GM13977 (cell line): ENCODE results near the gene SHQ1.

Experiments
- DNase-seq: peaks from one replicate; pipeline ENCODE4 v3.0.0; 2012; ENCODE audit warnings: low spot score
- in situ Hi-C: fragments of 300-500 bp; cut with MboI; formaldehyde crosslinking; loops from one replicate; pipeline ENCODE4 v1.12.0; 2022; ENCODE audit warnings: low sequenced_read_pairs, low pct_unique_long_range_greater_than_20kb, mixed read lengths, inconsistent platforms; ENCODE audit not compliant: unreplicated experiment
- TF ChIP-seq, protein P1 (sequence below): IDR thresholded peaks from 2 replicates; pipeline ENCODE4 v1.5.1; 2012; ENCODE audit warnings: mild to moderate bottlenecking, control low read depth; ENCODE audit not compliant: insufficient read depth; ENCODE audit errors: extremely low read depth, missing control alignments

The SHQ1 gene

DNA sequence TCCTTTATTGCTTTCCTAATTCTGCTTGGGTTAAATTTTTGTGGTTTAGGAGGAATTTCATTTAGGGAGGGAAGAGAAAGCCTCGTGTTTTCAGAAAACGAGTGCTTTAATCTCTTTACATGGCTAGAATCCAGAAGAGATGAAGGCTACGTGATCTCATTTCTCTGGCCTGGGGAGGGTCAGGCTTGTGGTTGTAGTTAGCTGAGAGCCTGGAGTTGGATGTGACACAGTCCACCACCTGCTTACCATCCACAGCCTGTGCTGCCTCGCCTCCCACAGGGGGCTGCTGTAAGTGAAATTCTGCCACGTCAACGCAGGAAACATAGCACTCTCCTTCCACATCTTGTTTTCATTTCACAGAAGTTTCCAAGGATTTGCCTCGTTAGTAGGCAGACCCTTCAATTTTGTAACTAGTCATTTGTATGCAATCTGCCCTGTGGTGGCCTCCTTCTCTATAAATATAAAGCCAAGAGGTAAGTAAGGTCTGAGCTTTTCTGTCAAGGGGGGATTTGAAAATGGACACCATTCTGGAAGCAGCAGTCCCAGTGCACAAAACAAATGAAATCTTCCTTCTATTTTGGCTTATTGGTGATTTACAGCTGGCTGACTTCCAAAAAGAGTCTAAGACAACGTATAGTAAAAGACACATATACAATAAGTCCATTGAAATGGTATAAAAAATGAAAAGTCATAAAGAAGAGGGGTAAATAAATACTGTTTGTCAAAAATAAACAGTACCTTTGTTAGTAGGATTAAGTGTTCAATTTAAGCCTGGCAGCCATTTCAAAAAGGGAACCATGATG is 43.0 kb upstream of the SHQ1 start:
- in situ Hi-C loops: no loop called here
- no peak for DNase-seq
- TF ChIP-seq, protein P1, sequence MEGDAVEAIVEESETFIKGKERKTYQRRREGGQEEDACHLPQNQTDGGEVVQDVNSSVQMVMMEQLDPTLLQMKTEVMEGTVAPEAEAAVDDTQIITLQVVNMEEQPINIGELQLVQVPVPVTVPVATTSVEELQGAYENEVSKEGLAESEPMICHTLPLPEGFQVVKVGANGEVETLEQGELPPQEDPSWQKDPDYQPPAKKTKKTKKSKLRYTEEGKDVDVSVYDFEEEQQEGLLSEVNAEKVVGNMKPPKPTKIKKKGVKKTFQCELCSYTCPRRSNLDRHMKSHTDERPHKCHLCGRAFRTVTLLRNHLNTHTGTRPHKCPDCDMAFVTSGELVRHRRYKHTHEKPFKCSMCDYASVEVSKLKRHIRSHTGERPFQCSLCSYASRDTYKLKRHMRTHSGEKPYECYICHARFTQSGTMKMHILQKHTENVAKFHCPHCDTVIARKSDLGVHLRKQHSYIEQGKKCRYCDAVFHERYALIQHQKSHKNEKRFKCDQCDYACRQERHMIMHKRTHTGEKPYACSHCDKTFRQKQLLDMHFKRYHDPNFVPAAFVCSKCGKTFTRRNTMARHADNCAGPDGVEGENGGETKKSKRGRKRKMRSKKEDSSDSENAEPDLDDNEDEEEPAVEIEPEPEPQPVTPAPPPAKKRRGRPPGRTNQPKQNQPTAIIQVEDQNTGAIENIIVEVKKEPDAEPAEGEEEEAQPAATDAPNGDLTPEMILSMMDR: no peak

DNA sequence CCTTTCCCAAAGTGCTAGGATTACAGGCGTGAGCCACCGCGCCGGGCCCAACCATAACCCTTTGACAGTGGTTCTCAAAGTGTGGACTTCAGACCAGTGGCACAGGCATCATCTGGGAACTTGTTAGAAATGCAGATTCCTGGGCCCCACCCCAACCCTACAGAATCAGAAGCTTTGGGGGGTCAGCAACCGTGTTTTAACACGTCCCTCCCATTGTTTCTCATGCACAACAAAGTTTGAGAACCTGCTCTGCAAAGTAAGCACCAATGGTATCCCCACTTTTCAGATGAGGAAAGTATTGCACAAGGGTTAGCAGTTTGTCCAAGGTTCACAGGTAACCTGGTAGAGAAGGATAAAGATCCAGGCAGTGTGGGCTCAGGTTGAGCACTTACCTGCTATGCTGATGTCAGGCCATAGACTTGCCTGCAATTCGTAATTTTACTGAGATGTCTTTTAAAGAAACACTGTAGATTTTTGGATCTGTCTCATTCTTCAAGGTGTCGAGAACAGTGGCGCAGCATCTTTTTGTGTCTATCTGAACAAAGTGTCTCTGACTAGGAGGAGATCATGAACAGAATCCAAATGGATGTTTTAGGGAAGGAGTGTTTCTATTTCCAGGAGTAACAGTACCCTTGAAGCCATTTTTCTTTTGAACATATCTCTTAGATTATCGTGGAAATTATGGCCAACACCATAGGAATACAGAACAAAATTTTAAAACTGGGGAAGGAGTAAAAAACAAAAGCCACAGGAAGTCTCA is 42.1 kb upstream of the SHQ1 start:
- in situ Hi-C loops: no loop called here
- TF ChIP-seq, protein P1: no peak
- DNase-seq: no peak

DNA sequence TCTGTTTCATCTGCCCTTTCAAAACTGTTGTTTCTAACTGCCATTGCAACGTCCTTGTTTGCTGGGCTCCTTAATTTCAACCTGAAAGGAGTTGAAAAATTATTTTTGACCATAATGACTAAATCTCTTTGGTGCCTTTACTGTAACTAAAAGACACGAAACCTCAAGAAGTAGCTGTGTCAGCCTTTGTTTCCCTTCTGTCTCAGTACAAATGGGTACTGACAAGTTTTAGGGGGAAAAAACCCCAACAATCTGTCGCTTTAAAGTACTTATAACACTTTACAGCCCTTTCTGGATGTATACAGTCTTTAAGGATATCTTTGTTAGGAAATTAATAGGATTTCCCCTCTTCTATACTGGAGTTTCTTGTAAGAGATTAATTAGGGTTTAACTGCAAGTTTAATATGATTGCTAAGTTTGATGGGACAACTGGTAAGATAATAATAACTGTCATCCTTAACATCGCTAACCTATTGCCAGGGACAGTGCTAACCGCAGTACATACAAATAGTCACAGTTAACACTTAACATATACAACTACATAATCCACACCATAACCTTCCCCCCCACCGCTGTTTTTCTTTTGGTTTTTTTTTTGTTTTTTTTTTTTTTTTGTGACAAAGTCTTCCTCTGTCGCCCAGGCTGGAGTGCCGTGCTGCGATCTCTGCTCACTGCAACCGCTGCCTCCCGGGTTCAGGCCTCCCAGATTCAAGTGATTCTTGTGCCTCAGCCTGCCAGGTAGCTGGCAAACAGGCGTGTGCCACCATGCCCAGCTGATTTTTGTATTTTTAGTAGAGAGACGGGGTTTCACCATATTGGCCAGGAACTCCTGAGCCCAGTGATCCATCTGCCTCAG is 41.3 kb upstream of the SHQ1 start:
- TF ChIP-seq, protein P1: no peak
- in situ Hi-C loops: no loop called here
- no peak for DNase-seq

DNA sequence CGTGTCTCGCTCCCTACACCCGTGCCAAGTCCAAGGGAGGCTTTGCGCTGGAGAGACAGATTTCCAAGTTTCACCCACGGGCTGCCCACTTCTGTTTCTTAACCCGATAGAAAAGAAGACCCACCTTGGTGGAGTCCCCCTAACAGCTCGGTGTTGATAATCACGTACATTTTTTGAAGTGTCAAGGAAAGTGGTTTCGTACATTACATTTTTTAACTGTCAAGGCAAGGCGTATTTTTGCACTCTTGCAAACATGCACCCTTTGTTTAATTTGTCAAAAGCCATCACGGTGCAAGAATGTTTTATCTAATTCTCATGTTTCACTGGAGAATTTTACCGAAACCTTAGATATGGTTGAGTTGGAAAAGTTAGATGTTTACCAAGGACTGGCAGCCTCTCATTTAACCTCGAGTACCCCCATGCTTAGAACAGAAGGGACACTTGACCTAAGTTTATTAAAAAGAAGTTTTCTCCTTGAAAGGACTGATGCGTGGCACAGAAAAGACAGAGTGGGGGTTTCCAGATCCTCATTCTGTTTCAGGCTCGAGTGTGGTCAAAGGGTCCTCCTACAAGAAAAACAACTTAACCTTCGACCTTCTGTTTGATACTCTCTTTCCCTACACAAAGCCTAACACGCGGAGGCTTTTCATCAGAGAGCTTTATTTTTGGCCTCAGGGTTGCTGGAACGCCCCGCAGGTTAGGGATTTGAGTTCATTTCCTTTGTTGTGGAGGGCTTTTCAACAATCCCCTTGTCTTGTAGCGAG is 40.5 kb upstream of the SHQ1 start:
- in situ Hi-C loops: no loop called here

DNA sequence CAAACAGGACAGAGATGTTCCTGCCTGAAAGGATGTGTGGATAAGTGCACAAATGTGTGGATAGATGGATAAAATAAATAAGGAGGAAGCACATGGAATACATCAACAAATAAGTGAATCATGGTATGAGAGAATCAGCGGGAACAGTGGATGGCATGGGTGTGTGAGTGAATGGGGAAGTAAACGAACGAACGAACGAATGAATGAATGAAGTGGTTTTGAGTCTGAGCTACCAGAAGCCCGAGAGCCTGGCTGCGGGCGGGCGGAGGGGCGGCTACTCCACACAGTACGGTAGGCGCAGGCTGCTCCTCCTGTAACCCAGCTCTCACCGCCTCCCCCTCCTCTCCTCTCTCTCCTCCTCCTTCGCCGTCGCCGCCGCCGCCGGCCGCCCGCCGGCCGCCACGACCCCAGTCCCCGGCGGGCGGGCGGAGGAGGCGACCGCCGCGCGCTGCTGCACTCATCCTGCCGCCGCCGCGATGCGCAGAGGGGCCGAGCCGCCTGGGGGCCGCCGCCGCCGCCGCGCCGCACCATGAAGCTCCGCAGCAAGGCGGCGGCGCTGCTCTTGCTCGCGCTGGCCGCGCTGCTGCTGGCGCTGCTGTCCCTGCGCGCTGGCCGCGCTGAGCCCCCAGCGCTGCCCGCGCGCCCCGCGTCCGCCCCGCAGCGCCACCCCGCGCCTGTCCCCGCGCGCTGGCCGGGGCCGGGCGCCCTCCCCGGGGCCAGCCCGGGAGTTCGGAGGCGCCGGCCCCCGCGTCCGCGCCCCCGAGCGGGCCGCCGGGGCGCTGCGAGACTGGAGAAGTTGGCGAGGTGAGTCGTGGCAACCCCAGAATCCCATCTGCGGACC is 39.7 kb upstream of the SHQ1 start, which contains the start of gene GXYLT2:
Gene GXYLT2 (plus strand): TSS at position 342 of the 841 bp plus-strand sequence. CDS start 188 bp downstream, at position 530.
- DNase-seq: peak; percentile 75
- in situ Hi-C loops: no loop called here

More for the DNA sequence above, 40.5 kb upstream of the SHQ1 start:
- DNase-seq: no peak
- TF ChIP-seq, protein P1: no peak

More for the DNA sequence above, 39.7 kb upstream of the SHQ1 start, which contains the start of gene GXYLT2:
- TF ChIP-seq, protein P1: peak; percentile 33
